PC-3 (cell line): ENCODE measurements around the gene ADCY10.

Experiments used
- EZH2 ChIP-seq: fragments of 300-600 bp; sonication (generic); IDR thresholded peaks from one replicate; pipeline ENCODE4 v1.6.1; 2017; ENCODE audit warnings: antibody characterized with exemption, mild to moderate bottlenecking, low read length; ENCODE audit not compliant: unreplicated experiment
- TF ChIP-seq, protein P1 (sequence below): fragments of 300-600 bp; sonication (generic); conservative IDR thresholded peaks from 2 replicates; pipeline ENCODE4 v1.5.1; 2017; ENCODE audit warnings: antibody characterized with exemption, low read depth, mild to moderate bottlenecking, low read length

DNA sequence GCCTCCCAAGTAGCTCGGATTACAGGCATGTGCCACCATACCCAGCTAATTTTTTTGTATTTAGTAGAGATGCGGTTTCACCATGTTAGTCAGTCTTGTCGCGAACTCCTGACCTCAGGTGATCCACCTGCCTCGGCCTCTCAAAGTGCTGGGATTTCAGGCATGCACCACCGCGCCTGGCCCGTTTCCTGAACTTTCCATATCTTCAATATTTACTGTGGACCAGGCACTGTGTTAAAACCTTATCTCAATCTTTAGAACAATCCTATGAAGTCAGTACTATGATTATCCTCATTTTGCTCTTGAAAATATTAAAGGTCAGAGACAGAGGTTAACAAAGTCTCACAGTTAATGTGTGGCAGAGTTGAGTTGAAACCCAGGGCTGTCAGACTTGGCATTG lies 1.6 kb upstream of the ADCY10 start:
- TF ChIP-seq, protein P1, sequence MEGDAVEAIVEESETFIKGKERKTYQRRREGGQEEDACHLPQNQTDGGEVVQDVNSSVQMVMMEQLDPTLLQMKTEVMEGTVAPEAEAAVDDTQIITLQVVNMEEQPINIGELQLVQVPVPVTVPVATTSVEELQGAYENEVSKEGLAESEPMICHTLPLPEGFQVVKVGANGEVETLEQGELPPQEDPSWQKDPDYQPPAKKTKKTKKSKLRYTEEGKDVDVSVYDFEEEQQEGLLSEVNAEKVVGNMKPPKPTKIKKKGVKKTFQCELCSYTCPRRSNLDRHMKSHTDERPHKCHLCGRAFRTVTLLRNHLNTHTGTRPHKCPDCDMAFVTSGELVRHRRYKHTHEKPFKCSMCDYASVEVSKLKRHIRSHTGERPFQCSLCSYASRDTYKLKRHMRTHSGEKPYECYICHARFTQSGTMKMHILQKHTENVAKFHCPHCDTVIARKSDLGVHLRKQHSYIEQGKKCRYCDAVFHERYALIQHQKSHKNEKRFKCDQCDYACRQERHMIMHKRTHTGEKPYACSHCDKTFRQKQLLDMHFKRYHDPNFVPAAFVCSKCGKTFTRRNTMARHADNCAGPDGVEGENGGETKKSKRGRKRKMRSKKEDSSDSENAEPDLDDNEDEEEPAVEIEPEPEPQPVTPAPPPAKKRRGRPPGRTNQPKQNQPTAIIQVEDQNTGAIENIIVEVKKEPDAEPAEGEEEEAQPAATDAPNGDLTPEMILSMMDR: no peak
- no peak for TF ChIP-seq EZH2
